Measurements from ENCODE around the gene HOXD3. TPM values are rescaled to one million over a fixed set of nuclear protein-coding genes. Genes with fewer than 3 reads are reported as not detected.

HOXD3 gene
- total RNA-seq, 1 donor from 2014 or later: 0.47 TPM

DNA sequence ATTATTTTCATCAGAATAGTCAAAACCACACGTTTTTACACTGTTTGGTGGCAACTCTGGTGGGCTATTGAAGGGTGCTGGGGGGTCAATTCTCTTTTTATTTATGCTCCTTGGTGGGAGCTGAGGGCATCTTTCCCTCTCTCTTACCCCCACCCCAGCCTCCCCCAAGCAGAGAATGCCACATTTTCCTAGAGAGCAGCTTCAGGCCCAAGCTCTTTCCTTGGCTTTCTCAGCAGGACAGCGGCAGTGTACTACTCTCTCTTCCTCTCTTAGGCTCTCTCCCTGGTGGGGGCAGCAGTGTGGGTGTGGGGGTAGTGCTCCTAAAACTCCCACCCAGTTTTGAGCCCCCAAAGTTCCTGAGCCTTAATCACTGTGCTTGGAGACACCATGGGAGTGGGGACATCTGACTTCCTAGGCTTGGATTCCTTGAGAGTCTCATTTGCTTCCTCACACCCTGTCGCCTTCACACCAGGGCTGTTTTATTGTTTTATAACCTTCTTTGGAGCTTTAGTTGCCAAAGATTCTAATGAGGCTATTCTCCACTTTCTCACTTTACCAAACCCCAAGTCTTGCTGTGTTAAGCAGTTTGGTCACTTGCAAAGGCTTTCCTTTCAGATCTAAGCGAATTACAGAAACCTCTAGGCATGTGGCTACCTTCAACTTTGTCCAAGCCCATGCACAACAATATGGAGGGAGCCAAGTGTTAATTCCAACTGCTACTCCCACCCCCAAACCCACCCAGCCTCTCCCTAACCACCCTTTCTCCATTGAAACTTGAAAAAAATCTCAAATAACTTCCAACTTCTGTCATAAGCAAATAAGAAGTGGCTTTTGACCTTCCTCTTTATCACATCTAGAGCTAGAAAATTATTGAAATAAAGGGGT lies 11.8 kb upstream of the HOXD3 start:
- intact Hi-C loops (cut with DNase I): loop anchor here (10.0 kb wide), 1 partner anchor 309 kb away; no protein-coding TSS in a partner anchor
- H3K9me3 ChIP-seq: no peaks in the 10 kb centered on the region
- no peak for DNase-seq
- ATAC-seq: no peak
- peaks cover 7% of the 10 kb centered on the region for H3K4me1 ChIP-seq
- no peak overlapping the region for H3K4me3 ChIP-seq
- no peaks in the 10 kb centered on the region for H3K36me3 ChIP-seq
- H3K27ac ChIP-seq: no peak overlapping the region
- peaks cover 99% of the 10 kb centered on the region for H3K27me3 ChIP-seq (ENCODE audit: low read depth)
- TF ChIP-seq, protein P1, sequence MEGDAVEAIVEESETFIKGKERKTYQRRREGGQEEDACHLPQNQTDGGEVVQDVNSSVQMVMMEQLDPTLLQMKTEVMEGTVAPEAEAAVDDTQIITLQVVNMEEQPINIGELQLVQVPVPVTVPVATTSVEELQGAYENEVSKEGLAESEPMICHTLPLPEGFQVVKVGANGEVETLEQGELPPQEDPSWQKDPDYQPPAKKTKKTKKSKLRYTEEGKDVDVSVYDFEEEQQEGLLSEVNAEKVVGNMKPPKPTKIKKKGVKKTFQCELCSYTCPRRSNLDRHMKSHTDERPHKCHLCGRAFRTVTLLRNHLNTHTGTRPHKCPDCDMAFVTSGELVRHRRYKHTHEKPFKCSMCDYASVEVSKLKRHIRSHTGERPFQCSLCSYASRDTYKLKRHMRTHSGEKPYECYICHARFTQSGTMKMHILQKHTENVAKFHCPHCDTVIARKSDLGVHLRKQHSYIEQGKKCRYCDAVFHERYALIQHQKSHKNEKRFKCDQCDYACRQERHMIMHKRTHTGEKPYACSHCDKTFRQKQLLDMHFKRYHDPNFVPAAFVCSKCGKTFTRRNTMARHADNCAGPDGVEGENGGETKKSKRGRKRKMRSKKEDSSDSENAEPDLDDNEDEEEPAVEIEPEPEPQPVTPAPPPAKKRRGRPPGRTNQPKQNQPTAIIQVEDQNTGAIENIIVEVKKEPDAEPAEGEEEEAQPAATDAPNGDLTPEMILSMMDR (IDR thresholded peaks at IDR 0.05): no peak

DNA sequence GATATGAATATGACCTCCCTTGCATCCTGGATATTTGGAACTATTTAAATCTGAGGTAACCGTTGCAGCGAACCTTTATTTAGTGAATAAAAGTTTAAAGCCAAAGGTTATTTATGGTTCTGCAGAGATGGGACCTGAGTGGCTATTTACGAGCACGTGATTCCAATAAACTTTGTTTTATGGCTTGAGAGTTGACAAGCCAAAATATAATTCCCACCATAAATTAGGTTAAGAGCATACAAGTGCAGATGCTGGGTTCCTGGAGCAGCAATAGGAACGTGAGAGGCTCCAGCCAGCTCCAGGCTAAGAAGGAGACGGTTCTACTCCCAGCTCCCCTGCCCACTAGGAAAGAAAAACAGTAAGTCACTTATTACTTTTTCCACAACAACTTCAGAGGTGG lies 11.0 kb upstream of the HOXD3 start:
- Histone ChIP-seq H3K4me1 (no peaks in the 10 kb centered on the region), H3K9me3 (no peaks in the 10 kb centered on the region), H3K36me3 (no peaks in the 10 kb centered on the region), H3K27me3 (ENCODE audit: low read depth) (peaks cover 99% of the 10 kb centered on the region), H3K27ac (no peak overlapping the region), H3K4me3 (no peak overlapping the region)
- no peak for DNase-seq
- intact Hi-C loops (cut with DNase I): loop anchor here (10.0 kb wide), 1 partner anchor 309 kb away; no protein-coding TSS in a partner anchor
- no peak for ATAC-seq
- TF ChIP-seq, protein P1 (IDR thresholded peaks at IDR 0.05): no peak

DNA sequence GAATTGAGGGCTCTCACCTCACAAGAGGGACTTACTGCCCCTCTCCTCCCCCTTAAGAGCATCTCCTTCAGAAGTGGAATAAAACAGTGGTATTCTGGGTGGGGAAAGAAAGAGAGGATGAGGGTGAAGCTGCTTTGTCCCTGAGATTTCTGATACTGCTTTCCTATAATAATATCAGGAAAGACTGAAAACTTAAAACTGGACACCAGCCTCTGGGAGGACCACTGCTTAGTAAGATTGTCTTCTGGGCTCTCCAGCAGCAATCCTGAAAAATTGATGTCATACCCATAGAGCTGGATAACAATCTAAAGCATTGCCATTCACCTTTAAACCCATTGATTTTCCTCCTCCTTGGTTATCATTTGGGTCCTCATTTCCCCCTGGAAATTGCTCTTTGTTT lies 10.5 kb upstream of the HOXD3 start:
- H3K27me3 ChIP-seq (ENCODE audit: low read depth): peaks cover 99% of the 10 kb centered on the region

DNA sequence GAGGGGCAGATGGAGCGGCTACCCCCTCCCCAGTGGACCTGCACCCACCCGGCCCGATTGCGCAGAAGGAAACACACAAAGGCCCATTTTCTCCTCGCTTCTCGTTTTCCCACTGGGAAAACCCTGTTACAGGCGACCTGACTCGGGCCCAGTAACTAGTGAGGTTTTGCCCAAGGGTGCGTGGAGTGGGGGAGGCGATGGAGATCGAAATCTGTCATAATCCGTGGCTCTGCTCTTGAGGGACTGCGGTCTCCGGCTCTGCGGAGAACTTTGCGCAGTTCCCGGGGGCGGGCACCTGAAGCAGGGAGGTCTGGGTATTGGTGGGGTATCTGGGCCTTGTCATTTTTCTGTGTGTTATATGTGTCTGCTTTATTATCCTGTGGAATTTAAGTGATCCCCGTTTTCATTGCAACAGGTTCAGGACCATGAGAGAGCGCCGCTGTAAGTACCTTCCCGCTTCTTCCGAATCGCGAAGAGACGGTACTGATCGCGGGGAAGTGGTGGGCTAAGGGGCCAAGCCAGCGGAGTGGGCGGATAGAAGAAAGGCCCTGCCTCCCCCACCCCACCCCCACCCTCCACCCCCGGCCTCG lies 9.8 kb upstream of the HOXD3 start:
- Histone ChIP-seq H3K27me3 (ENCODE audit: low read depth) (peaks cover 99% of the 10 kb centered on the region), H3K27ac (no peak overlapping the region)
- no peak for ATAC-seq

More for the DNA sequence above, 10.5 kb upstream of the HOXD3 start:
- Histone ChIP-seq H3K4me3 (no peak overlapping the region), H3K4me1 (peaks cover 4% of the 10 kb centered on the region), H3K9me3 (no peaks in the 10 kb centered on the region), H3K27ac (no peak overlapping the region), H3K36me3 (no peaks in the 10 kb centered on the region)
- intact Hi-C loops (cut with DNase I): loop anchor here (10.0 kb wide), 1 partner anchor 308 kb away; no protein-coding TSS in a partner anchor
- TF ChIP-seq, protein P1 (IDR thresholded peaks at IDR 0.05): no peak
- DNase-seq: no peak
- no peak for ATAC-seq

DNA sequence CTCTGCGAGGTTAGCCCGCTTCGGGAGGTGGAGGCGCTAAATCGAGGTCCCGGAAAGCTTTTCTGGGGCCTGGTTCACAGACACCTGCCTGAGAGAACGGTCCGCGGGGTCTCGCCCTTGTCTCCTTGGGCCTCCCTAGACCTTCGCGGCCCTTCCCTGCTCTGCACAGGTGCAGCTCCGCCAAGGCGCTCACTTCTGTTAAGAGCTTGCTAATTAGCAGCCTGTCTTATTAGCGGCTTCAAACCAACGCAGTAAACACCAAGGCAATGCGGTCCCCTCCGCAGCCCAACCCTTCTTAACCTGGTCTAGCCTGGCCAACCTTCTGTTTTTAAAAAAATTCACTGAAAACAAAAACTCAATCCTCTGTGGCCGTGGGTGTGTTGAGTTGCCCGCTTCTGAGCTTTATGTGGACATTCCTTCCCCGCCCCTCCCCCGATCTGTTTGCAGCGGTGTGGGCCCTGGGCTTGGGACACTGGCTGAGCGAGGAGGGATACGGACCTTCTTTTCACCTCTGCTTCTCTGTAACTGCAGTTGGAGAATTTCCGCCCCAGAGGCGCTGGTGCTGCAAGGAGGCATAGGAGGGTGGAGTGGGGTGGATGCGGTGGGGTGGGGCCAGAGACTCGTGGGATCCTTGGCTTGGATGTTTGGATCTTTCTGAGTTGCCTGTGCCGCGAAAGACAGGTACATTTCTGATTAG lies 9.2 kb upstream of the HOXD3 start:
- H3K27ac ChIP-seq: no peak overlapping the region
- intact Hi-C loops (cut with DNase I): loop anchor here (10.0 kb wide), 1 partner anchor 307 kb away; no protein-coding TSS in a partner anchor
- TF ChIP-seq, protein P1 (IDR thresholded peaks at IDR 0.05): no peak
- H3K4me1 ChIP-seq: peaks cover 10% of the 10 kb centered on the region
- no peak for ATAC-seq
- no peak overlapping the region for H3K4me3 ChIP-seq
- DNase-seq: no peak
- peaks cover 99% of the 10 kb centered on the region for H3K27me3 ChIP-seq (ENCODE audit: low read depth)
- no peaks in the 10 kb centered on the region for H3K9me3 ChIP-seq
- H3K36me3 ChIP-seq: no peaks in the 10 kb centered on the region

More for the DNA sequence above, 9.8 kb upstream of the HOXD3 start:
- H3K4me1 ChIP-seq: peaks cover 6% of the 10 kb centered on the region
- no peak overlapping the region for H3K4me3 ChIP-seq
- TF ChIP-seq, protein P1 (IDR thresholded peaks at IDR 0.05): no peak
- H3K9me3 ChIP-seq: no peaks in the 10 kb centered on the region
- intact Hi-C loops (cut with DNase I): loop anchor here (10.0 kb wide), 1 partner anchor 307 kb away; no protein-coding TSS in a partner anchor
- DNase-seq: no peak
- no peaks in the 10 kb centered on the region for H3K36me3 ChIP-seq
